DMS53 treated with DMSO at 0.1 percent for 48 hours (cell line): ENCODE results near the gene DLG2.

Experiments used
- DNase-seq: peaks from one replicate; lab custom pipeline; 2025; ENCODE audit not compliant: unreplicated experiment; lab: John Stamatoyannopoulos, UW

Gene DLG2

GRCh38 chr11:83680321-83680720 is 1946.8 kb downstream of the DLG2 start:
- no peak for DNase-seq

GRCh38 chr11:83678831-83679584 is 1948.1 kb downstream of the DLG2 start:
- DNase-seq, result no peak

- DNase-seq, result no peak
Measured at GRCh38 chr11:83677730-83678129, 1949.4 kb downstream of the DLG2 start.

- no peak for DNase-seq
Measured at GRCh38 chr11:83676056-83676601, 1951.0 kb downstream of the DLG2 start.

- no peak for DNase-seq
Measured at GRCh38 chr11:83674102-83674896, 1952.8 kb downstream of the DLG2 start.

GRCh38 chr11:83671289-83671688 is 1955.9 kb downstream of the DLG2 start:
- DNase-seq, result no peak

- DNase-seq, result no peak
Measured at GRCh38 chr11:83666149-83666548, 1961.0 kb downstream of the DLG2 start.

- no peak for DNase-seq
Measured at GRCh38 chr11:83663988-83664387, 1963.2 kb downstream of the DLG2 start.

GRCh38 chr11:83663446-83663845 is 1963.7 kb downstream of the DLG2 start:
- DNase-seq, result no peak

- DNase-seq, result no peak
Measured at GRCh38 chr11:83662494-83662893, 1964.7 kb downstream of the DLG2 start.

- no peak for DNase-seq
Measured at GRCh38 chr11:83661491-83662350, 1965.4 kb downstream of the DLG2 start.

GRCh38 chr11:83659466-83659865 is 1967.7 kb downstream of the DLG2 start:
- no peak for DNase-seq

GRCh38 chr11:83656796-83657330 is 1970.3 kb downstream of the DLG2 start:
- DNase-seq, result no peak

- no peak for DNase-seq
Measured at GRCh38 chr11:83655976-83656375, 1971.2 kb downstream of the DLG2 start.

GRCh38 chr11:83649528-83649855 is 1977.7 kb downstream of the DLG2 start:
- no peak for DNase-seq

- no peak for DNase-seq
Measured at GRCh38 chr11:83648610-83649527, 1978.3 kb downstream of the DLG2 start.

GRCh38 chr11:83645561-83645960 is 1981.6 kb downstream of the DLG2 start:
- no peak for DNase-seq

GRCh38 chr11:83643115-83643514 is 1984.0 kb downstream of the DLG2 start:
- no peak for DNase-seq

GRCh38 chr11:83642500-83642899 is 1984.6 kb downstream of the DLG2 start:
- no peak for DNase-seq

GRCh38 chr11:83641511-83641910 is 1985.6 kb downstream of the DLG2 start:
- no peak for DNase-seq
